Pancreas (tissue), 10 donors: ENCODE measurements around the gene VPS18. TPM values are rescaled to one million over a fixed set of nuclear protein-coding genes. Genes with fewer than 3 reads are reported as not detected.
A peak's percentile ranks its signal among the peaks of the same experiment; 100 is the strongest.

Source experiments
- ATAC-seq, 4 donors: fragments of 200-7000 bp; cut with Tn5 transposase; one replicate each; pipeline versions ENCODE4 v1.8.0 to v1.9.1; 2020; ENCODE audit warnings: mild to moderate bottlenecking in 4 of 4, moderate library complexity in 4 of 4
- DNase-seq, 6 donors: peaks; one replicate each; pipeline ENCODE4 v3.0.0-alpha.2; 2020
- FAIRE-seq: peaks from 2 replicates; lab custom pipeline; 2012; peaks lifted over from hg19 to GRCh38; lab: Jason Lieb, UNC
- H3K27ac ChIP-seq, 4 donors: fragments of 200-600 bp; sonication (generic); 1 replicate in 3 of 4; 2 replicates in 1 of 4; pipeline versions ENCODE4 v1.5.0 to v1.8.0; 2020
- H3K27me3 ChIP-seq, 4 donors: fragments of 200-600 bp; one replicate each; pipeline ENCODE4 v1.8.0; 2021
- H3K36me3 ChIP-seq, 3 donors: fragments of 200-600 bp; sonication (generic) in 1 of 3; one replicate each; pipeline versions ENCODE4 v1.5.0 to v1.8.0; 2020 to 2021
- H3K4me1 ChIP-seq, 3 donors: fragments of 200-600 bp; one replicate each; pipeline ENCODE4 v1.8.0; 2021
- H3K4me3 ChIP-seq, 4 donors: fragments of 200-600 bp; sonication (generic) in 2 of 4; one replicate each; pipeline versions ENCODE4 v1.5.0 to v1.8.0; 2020 to 2021
- H3K9me3 ChIP-seq, 4 donors: fragments of 200-600 bp; one replicate each; pipeline ENCODE4 v1.8.0; 2021
- CTCF ChIP-seq, 4 donors: fragments of 200-600 bp; sonication (generic) in 3 of 4; IDR thresholded peaks; one replicate each; pipeline versions ENCODE4 v1.5.0 to v1.8.0; 2021; ENCODE audit warnings: antibody characterized with exemption in 4 of 4
- WGBS, 2 donors: extraction: QIAGEN DNeasy Blood & Tissue Kit; methylation state at CpG; one replicate each; pipeline ENCODE4 v1.1.7; 2013; 5-methylcytosine and 5-hydroxymethylcytosine counted together
- intact Hi-C, 3 donors: fragments of 100-400 bp; cut with DNase I; formaldehyde crosslinking; loops; one replicate each; pipeline versions ENCODE4 v1.11.1 to v1.14.2; 2022
- polyA plus RNA-seq, 2 donors: library from polyadenylated mRNA; stranded (reverse); fragments of 200-250 nt; gene quantifications; one replicate each; pipeline ENCODE4 v1.2.3, GENCODE V29; 2013
- total RNA-seq, 6 donors: library from RNA; stranded (reverse); fragmentation: NEBNext Ultra II Directional in 4 of 6; extraction: Animal tissue kit (Norgen Biotek cat#: 25700) in 4 of 6; gene quantifications; one replicate each; pipeline versions ENCODE4 v1.2.1 to v1.2.4, GENCODE V29; 2021 to 2023
- donor health status: healthy with polysubstance abuse.
- donor health status: DM: no; HTN: no; CAD: no; lungs with moderate emphysema.
- donor health status: DM: no; HTN: no; CAD: no.
- donor health status: control.
- donor health status: control.
- donor health status: Bipolar disorder and iron deficiency.
- donor health status: DM: yes; HTN: yes; CAD: no.
- donor health status: DM: no; HTN: no; CAD: no.
- donor health status: DM: no; HTN: no; CAD: no.
- donor health status: DM: yes; HTN: yes; CAD: no.

The VPS18 gene
- total RNA-seq: 10 to 100 TPM in 1 of 6 donors, 1 to 10 TPM in 5; 4.4 to 12.5 (median 6.5) TPM
- 1 to 10 TPM; 6.8 to 9.4 TPM for polyA plus RNA-seq

- ATAC-seq (peak; percentile 94 to 98 (median 97)), DNase-seq (peak; percentile 98 to 99 (median 98)), FAIRE-seq (peak; percentile 39)
- Histone ChIP-seq H3K4me3 (peak within 1 kb of the TSS; percentile 44 to 85 (median 76)), H3K27ac (peak within 1 kb of the TSS; percentile 56 to 85 (median 78)), H3K27me3 (no peaks in the 10 kb centered on the region), H3K36me3 (peaks cover 0 to 6% (median under 1%) of the 10 kb centered on the region in 3 donors), H3K9me3 (no peaks in the 10 kb centered on the region), H3K4me1 (peaks cover 0 to 7% (median 0%) of the 10 kb centered on the region in 3 donors)
- TF ChIP-seq CTCF (IDR thresholded peaks at IDR 0.05): peak; percentile 95 to 99 (median 98)
- intact Hi-C loops: loop anchor here in 1 of 3 donors (5.0 kb wide), 1 partner anchor 37 kb away; no protein-coding TSS in a partner anchor
- WGBS, 2 donors: 2 to 3% methylated on average over 53 to 55 of the region's 55 CpGs
Observed at GRCh38 chr15:40893733-40894680, at the start of gene VPS18. TSS of gene VPS18 (plus strand) at chr15:40894450. CDS start at chr15:40894769, 319 bp downstream.

- FAIRE-seq: no peak
- Histone ChIP-seq H3K9me3 (no peaks in the 10 kb centered on the region), H3K27ac (peak overlapping the region; percentile 77 to 94 (median 86)), H3K27me3 (no peaks in the 10 kb centered on the region), H3K36me3 (no peaks in the 10 kb centered on the region), H3K4me3 (peak overlapping the region; percentile 73 to 89 (median 77)), H3K4me1 (peaks cover 0 to 25% (median 16%) of the 10 kb centered on the region in 3 donors)
- WGBS, 2 donors: 0 to 1% methylated on average over 28 of the region's 28 CpGs
- intact Hi-C loops: no loop called here
- peak; percentile 12 to 41 (median 25) for ATAC-seq
- DNase-seq: peak in 5 of 6 donors; percentile 45 to 85 (median 50)
- no peak for TF ChIP-seq CTCF (IDR thresholded peaks at IDR 0.05)
Observed at GRCh38 chr15:40844696-40845030, 49.6 kb upstream of the VPS18 start.

DNA sequence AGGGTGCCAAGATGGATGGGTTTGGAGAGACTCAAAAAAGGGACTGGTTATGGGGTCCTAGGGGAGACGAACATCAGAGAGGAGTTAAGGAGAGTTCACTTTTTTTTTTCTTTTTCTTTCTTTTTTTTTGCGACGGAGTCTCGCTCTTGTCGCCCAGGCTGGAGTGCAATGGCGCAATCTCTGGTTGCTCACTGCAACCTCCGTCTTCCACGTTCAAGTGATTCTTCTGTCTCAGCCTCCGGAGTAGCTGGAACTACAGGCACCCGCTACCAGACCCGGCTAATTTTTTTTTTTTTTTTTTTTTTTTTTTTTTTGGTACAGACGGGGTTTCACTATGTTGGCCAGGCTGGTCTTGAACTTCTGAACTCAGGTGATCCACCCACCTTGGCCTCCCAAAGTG is 49.2 kb upstream of the VPS18 start:
- Histone ChIP-seq H3K9me3 (no peaks in the 10 kb centered on the region), H3K4me1 (peaks cover 0 to 25% (median 16%) of the 10 kb centered on the region in 3 donors), H3K27ac (peak overlapping the region; percentile 77 to 94 (median 86)), H3K27me3 (no peaks in the 10 kb centered on the region), H3K36me3 (no peaks in the 10 kb centered on the region), H3K4me3 (peak overlapping the region; percentile 73 to 89 (median 77))
- TF ChIP-seq CTCF (IDR thresholded peaks at IDR 0.05): no peak
- no peak for DNase-seq
- no peak for ATAC-seq
- no peak for FAIRE-seq
- whole genome bisulfite sequencing, 2 donors: 13% methylated on average over 12 of the region's 12 CpGs
- intact Hi-C loops: no loop called here

DNA sequence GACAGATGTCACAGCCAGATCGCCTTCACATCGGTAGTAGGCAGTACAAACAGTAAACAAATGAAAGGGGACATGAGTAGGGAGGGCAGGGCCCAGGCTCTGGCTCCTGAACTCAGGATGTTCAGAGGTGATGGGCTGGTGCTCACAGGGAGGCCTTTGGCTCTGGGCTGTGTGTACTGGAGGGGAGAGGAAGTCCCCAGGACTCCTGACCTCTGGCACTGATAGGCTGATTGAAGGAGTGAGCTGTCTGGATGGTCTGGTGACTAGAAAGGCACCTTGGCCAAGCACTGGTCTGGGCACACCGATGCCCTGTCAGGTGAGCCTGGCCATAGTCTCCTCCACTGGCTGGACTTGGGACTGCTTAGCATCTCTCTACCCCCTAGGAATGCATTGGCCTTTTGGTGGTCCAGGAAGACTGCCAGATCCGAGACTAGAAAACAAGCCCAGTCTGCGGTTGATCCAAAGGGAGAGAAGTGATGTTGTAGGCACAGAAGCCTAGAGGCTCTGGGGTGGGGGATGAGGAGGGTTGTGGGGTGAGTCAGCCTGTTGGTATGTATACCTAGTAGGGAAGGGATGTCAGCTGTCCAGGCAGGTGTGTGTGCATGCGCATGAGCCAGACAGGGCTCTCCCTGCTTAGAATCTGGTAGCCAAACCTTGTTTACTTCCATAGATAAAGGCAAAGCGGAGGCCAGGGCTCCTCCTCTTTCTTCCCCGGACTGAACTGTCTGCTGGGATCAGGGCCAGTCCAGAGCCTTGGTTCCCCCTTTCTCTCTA is 48.6 kb upstream of the VPS18 start:
- peak overlapping the region in 3 of 4 donors; percentile 73 to 89 (median 77) for H3K4me3 ChIP-seq
- FAIRE-seq: no peak
- peak; percentile 77 to 88 (median 82) for ATAC-seq
- intact Hi-C loops: no loop called here
- peaks cover 0 to 4% (median 0%) of the 10 kb centered on the region in 3 donors for H3K36me3 ChIP-seq
- WGBS, 2 donors: 18 to 20% methylated on average over 8 of the region's 8 CpGs
- H3K4me1 ChIP-seq: peaks cover 0 to 25% (median 16%) of the 10 kb centered on the region in 3 donors
- no peak for TF ChIP-seq CTCF (IDR thresholded peaks at IDR 0.05)
- no peaks in the 10 kb centered on the region for H3K9me3 ChIP-seq
- peak; percentile 66 to 88 (median 87) for DNase-seq
- peak overlapping the region; percentile 60 to 94 (median 83) for H3K27ac ChIP-seq
- no peaks in the 10 kb centered on the region for H3K27me3 ChIP-seq
